H9 (cell line): Measurements from ENCODE around the gene TSPAN9. TPM values are rescaled to one million over a fixed set of nuclear protein-coding genes. Genes with fewer than 3 reads are reported as not detected.

ENCODE experiments used
- DNase-seq: peaks from one replicate; pipeline ENCODE4 v3.0.0-alpha.2; 2017
- H2AFZ ChIP-seq: one replicate; pipeline ENCODE4 v1.6.1; 2013; ENCODE audit warnings: mild to moderate bottlenecking, low read length, control low read depth, moderate library complexity
- H2AK5ac ChIP-seq: 2 replicates; pipeline ENCODE4 v1.6.1; 2013; ENCODE audit warnings: low read length, control low read depth, mixed read lengths; ENCODE audit not compliant: insufficient read length
- H2BK120ac ChIP-seq: one replicate; pipeline ENCODE4 v1.6.1; 2013; ENCODE audit warnings: low read depth, mild to moderate bottlenecking, low read length, control low read depth, inconsistent platforms; ENCODE audit not compliant: poor library complexity, severe bottlenecking
- H2BK12ac ChIP-seq: 2 replicates; pipeline ENCODE4 v1.6.1; 2013; ENCODE audit warnings: low read length, control low read depth, mixed read lengths, low read depth; ENCODE audit not compliant: insufficient read length
- H2BK15ac ChIP-seq: 2 replicates; pipeline ENCODE4 v1.6.1; 2013; ENCODE audit warnings: low read depth, low read length, control low read depth
- H2BK20ac ChIP-seq: one replicate; pipeline ENCODE4 v1.6.1; 2013; ENCODE audit warnings: low read depth, mild to moderate bottlenecking, low read length, control low read depth, inconsistent platforms; ENCODE audit not compliant: poor library complexity, severe bottlenecking
- H2BK5ac ChIP-seq: 2 replicates; pipeline ENCODE4 v1.6.1; 2013; ENCODE audit warnings: low read length, control low read depth, mixed read lengths; ENCODE audit not compliant: insufficient read length
- H3K14ac ChIP-seq: 2 replicates; pipeline ENCODE4 v1.6.1; 2013; ENCODE audit warnings: low read length, control low read depth; ENCODE audit not compliant: insufficient read depth
- H3K18ac ChIP-seq: 2 replicates; pipeline ENCODE4 v1.6.1; 2013; ENCODE audit warnings: low read depth, mild to moderate bottlenecking, mixed read lengths, low read length, control low read depth; ENCODE audit not compliant: insufficient read length
- H3K23ac ChIP-seq: 2 replicates; pipeline ENCODE4 v1.6.1; 2013; ENCODE audit warnings: low read length, control low read depth, mixed read lengths, low read depth; ENCODE audit not compliant: insufficient read length
- H3K23me2 ChIP-seq: 2 replicates; pipeline ENCODE4 v1.6.1; 2013; ENCODE audit warnings: low read depth, mild to moderate bottlenecking, mixed read lengths, low read length, control low read depth; ENCODE audit not compliant: insufficient read length, poor library complexity, severe bottlenecking
- H3K27ac ChIP-seq: 2 replicates; pipeline ENCODE4 v1.5.1; 2013; ENCODE audit warnings: low read length, control low read depth, mixed read lengths, low read depth; ENCODE audit not compliant: insufficient read length
- H3K27me3 ChIP-seq: 2 replicates; pipeline ENCODE4 v1.6.1; 2013; ENCODE audit warnings: low read length, control low read depth, inconsistent platforms; ENCODE audit not compliant: insufficient read depth
- H3K4ac ChIP-seq: 2 replicates; pipeline ENCODE4 v1.6.1; 2013; ENCODE audit warnings: low read depth, mild to moderate bottlenecking, control low read depth, inconsistent platforms, low read length, moderate library complexity
- H3K4me1 ChIP-seq: 2 replicates; pipeline ENCODE4 v1.6.1; 2013; ENCODE audit warnings: low read length, control low read depth, inconsistent platforms; ENCODE audit not compliant: insufficient read depth
- H3K4me2 ChIP-seq: 2 replicates; pipeline ENCODE4 v1.6.1; 2013; ENCODE audit warnings: low read length, control low read depth, mixed read lengths; ENCODE audit not compliant: insufficient read length, insufficient read depth
- H3K56ac ChIP-seq: 2 replicates; pipeline ENCODE4 v1.6.1; 2013; ENCODE audit warnings: low read depth, mild to moderate bottlenecking, mixed read lengths, low read length, control low read depth; ENCODE audit not compliant: insufficient read length
- H3K79me1 ChIP-seq: 2 replicates; pipeline ENCODE4 v1.6.1; 2013; ENCODE audit warnings: low read depth, mild to moderate bottlenecking, moderate library complexity, low read length, control low read depth, inconsistent platforms; ENCODE audit not compliant: insufficient read depth, poor library complexity, severe bottlenecking
- H3K79me2 ChIP-seq: 2 replicates; pipeline ENCODE4 v1.6.1; 2013; ENCODE audit warnings: low read length, control low read depth, inconsistent platforms; ENCODE audit not compliant: insufficient read depth
- H3K9ac ChIP-seq: 2 replicates; pipeline ENCODE4 v1.6.1; 2013; ENCODE audit warnings: low read length, control low read depth, mixed read lengths; ENCODE audit not compliant: insufficient read length; ENCODE audit errors: extremely low read depth
- H3K9me3 ChIP-seq: one replicate; pipeline ENCODE4 v1.6.1; 2013; ENCODE audit warnings: low read depth, low read length, inconsistent platforms; ENCODE audit not compliant: control insufficient read depth
- H3T11ph ChIP-seq: one replicate; pipeline ENCODE4 v1.6.1; 2013; ENCODE audit warnings: mild to moderate bottlenecking, low read length, control low read depth, inconsistent platforms
- H4K20me1 ChIP-seq: one replicate; pipeline ENCODE4 v1.6.1; 2013; ENCODE audit not compliant: control insufficient read depth, insufficient read length, insufficient read depth
- H4K5ac ChIP-seq: 2 replicates; pipeline ENCODE4 v1.6.1; 2013; ENCODE audit warnings: low read depth, mild to moderate bottlenecking, mixed read lengths, low read length, control low read depth; ENCODE audit not compliant: insufficient read length
- H4K8ac ChIP-seq: replicated peaks from 2 replicates; pipeline ENCODE4 v1.6.1; 2013; ENCODE audit warnings: low read length, control low read depth, mixed read lengths, low read depth; ENCODE audit not compliant: insufficient read length
- H4K91ac ChIP-seq: 2 replicates; pipeline ENCODE4 v1.6.1; 2013; ENCODE audit warnings: low read depth, mild to moderate bottlenecking, moderate library complexity, mixed read lengths, low read length, control low read depth; ENCODE audit not compliant: insufficient read length
- H3K27ac Mint-ChIP-seq, 3 experiments: 2 replicates in 2 of 3; 3 replicates in 1 of 3; pipeline ENCODE4 v1.8.0; 2020 to 2021; ENCODE audit warnings: mixed read lengths in 3 of 3, mild to moderate bottlenecking in 1 of 3, moderate library complexity in 1 of 3
- H3K27me3 Mint-ChIP-seq: 2 replicates; pipeline ENCODE4 v1.8.0; 2021; ENCODE audit warnings: low read depth, mild to moderate bottlenecking, moderate library complexity, mixed read lengths
- H3K36me3 Mint-ChIP-seq, 3 experiments: 2 replicates in 2 of 3; 3 replicates in 1 of 3; pipeline ENCODE4 v1.8.0; 2020 to 2021; ENCODE audit warnings: low read depth in 3 of 3, mixed read lengths in 3 of 3; ENCODE audit not compliant: insufficient read depth in 1 of 3
- H3K4me1 Mint-ChIP-seq, 2 experiments: 2 replicates each; pipeline ENCODE4 v1.8.0; 2020; ENCODE audit warnings: mixed read lengths in 2 of 2
- H3K4me3 Mint-ChIP-seq, 2 experiments: 2 replicates in 1 of 2; 3 replicates in 1 of 2; pipeline ENCODE4 v1.8.0; 2020 to 2021; ENCODE audit warnings: mild to moderate bottlenecking in 2 of 2, mixed read lengths in 2 of 2, moderate library complexity in 1 of 2
- H3K9me3 Mint-ChIP-seq, 2 experiments: 2 replicates in 1 of 2; 3 replicates in 1 of 2; pipeline ENCODE4 v1.8.0; 2020; ENCODE audit warnings: mild to moderate bottlenecking in 2 of 2, mixed read lengths in 2 of 2, moderate library complexity in 1 of 2
- CTCF ChIP-seq: fragments of 200-600 bp; sonication (generic); conservative IDR thresholded peaks from 3 replicates; pipeline ENCODE4 v1.8.0; 2021; ENCODE audit warnings: antibody characterized with exemption, mild to moderate bottlenecking
- WGBS: extraction: QIAGEN DNeasy Blood & Tissue Kit; methylation state at CpG from one replicate; pipeline ENCODE4 v1.1.7; 2013; ENCODE audit warnings: missing lambda C conversion rate, low lambda C conversion rate, mixed read lengths; ENCODE audit not compliant: insufficient read length; ENCODE audit errors: extremely low coverage; 5-methylcytosine and 5-hydroxymethylcytosine counted together
- total RNA-seq: library from RNA; stranded (reverse); gene quantifications from 2 replicates; pipeline ENCODE4 v1.2.1, GENCODE V29; 2021

TSPAN9 gene
- total RNA-seq, 1 experiment from 2014 or later = 19.0 TPM

- no peak overlapping the region for H4K91ac ChIP-seq
- Mint-ChIP-seq H3K9me3 (no peaks in the 10 kb centered on the region), H3K36me3 (no peaks in the 10 kb centered on the region), H3K4me3 (no peak overlapping the region), H3K27me3 (peaks cover 3% of the 10 kb centered on the region), H3K27ac (no peak overlapping the region), H3K4me1 (peaks cover 0 to 12% of the 10 kb centered on the region in 2 experiments; a peak in 2 of 4 replicates)
- H3K56ac ChIP-seq = no peak overlapping the region
- no peak overlapping the region for H3T11ph ChIP-seq
- H3K4me1 ChIP-seq = no peaks in the 10 kb centered on the region
- H4K20me1 ChIP-seq = no peaks in the 10 kb centered on the region
- no peak overlapping the region for H3K23ac ChIP-seq
- WGBS = no CpG with 5 or more reads among the region's 8 CpGs
- no peak overlapping the region for H3K9ac ChIP-seq
- TF ChIP-seq CTCF = no peak
- H4K5ac ChIP-seq = no peak overlapping the region
- no peak overlapping the region for H2BK12ac ChIP-seq
- H3K4me2 ChIP-seq = no peak overlapping the region
- no peak overlapping the region for H3K18ac ChIP-seq
- H2BK20ac ChIP-seq = no peak overlapping the region
- no peak overlapping the region for H3K27ac ChIP-seq
- H2AFZ ChIP-seq = no peak overlapping the region
- H3K79me1 ChIP-seq = no peaks in the 10 kb centered on the region
- H3K27me3 ChIP-seq = no peaks in the 10 kb centered on the region; the same call in 1 of the 2 replicates
- H4K8ac ChIP-seq = no peak overlapping the region
- H3K14ac ChIP-seq = no peak overlapping the region; the same call in 1 of the 2 replicates
- no peaks in the 10 kb centered on the region for H3K23me2 ChIP-seq
- H3K79me2 ChIP-seq = no peaks in the 10 kb centered on the region
- no peak overlapping the region for H3K4ac ChIP-seq
- H3K9me3 ChIP-seq = no peaks in the 10 kb centered on the region
- no peak overlapping the region for H2BK15ac ChIP-seq
- no peak overlapping the region for H2BK120ac ChIP-seq
- no peak overlapping the region for H2BK5ac ChIP-seq
- DNase-seq = no peak
- no peak overlapping the region for H2AK5ac ChIP-seq
These were observed 230.9 kb downstream of the TSPAN9 start for GRCh38 chr12:3308063-3308462.
